Fibroblast of peridontal ligament (primary cell): ENCODE measurements around the gene MPDU1.

ENCODE experiments used
- DNase-seq: peaks from one replicate; pipeline ENCODE4 v3.0.0-alpha.2; 2010; ENCODE audit errors: extremely low read depth

Gene MPDU1

DNA sequence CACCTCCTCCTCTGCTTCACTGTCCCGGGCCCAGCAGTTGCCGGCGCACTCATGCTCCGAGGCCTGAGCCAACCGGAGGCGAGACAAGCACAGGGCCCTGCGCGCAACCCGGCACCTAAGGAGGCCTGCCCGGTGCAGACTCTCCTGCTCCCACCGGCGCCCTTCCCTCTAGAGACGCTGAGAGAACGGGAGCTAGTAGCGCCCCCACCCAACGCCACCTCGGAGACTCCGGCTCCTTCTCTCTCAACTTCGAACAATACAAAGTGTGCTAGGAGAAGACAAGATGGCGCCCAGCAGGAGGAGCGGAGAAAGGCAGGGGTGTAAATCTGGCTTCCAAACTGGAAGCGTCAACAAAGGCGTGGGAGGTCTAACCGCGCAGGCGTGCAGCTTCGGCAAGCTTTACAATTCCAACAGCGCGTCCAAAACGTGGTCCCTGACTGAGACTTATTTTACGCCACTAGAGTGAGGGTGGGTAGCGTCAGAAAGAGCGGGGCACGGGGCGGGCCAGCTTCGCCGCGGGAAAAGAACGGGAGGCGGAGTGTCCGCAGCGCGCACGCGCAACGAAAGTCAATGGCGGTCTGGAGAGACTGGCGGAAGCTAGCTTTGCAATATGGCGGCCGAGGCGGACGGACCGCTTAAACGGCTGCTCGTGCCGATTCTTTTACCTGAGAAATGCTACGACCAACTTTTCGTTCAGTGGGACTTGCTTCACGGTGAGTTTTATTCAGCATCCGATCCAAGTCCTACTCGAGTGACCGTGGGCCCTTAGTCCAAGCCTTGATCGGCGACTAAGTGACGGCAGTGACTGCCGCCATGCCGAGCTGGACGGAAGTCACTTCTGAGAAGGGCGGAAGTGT, at the start of gene MPDU1:
Gene MPDU1 (plus strand): TSS at position 600 of the 857 bp plus-strand sequence. CDS start 11 bp downstream, at position 611.
- peak; percentile 98 for DNase-seq

DNA sequence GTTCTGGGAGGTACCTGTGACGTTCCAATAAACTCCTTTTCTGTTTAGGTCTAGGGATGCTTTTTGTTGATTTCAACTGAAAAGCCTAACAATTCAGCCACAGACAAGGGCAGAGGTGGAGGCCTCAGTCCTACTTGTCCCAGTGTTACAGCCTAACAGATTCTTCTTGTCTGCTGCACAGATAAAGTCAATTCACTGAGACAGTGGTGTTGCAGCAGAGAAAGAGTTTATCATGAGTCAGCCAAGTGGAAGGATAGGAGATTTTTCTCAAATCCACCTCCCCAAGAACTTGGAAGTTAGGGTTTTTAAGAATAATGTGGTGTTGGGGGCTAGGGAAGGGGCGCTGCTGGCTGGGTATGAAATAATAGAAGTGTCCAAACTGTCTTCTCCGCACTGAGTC, 45.6 kb upstream of the MPDU1 start:
- DNase-seq, result no peak

DNA sequence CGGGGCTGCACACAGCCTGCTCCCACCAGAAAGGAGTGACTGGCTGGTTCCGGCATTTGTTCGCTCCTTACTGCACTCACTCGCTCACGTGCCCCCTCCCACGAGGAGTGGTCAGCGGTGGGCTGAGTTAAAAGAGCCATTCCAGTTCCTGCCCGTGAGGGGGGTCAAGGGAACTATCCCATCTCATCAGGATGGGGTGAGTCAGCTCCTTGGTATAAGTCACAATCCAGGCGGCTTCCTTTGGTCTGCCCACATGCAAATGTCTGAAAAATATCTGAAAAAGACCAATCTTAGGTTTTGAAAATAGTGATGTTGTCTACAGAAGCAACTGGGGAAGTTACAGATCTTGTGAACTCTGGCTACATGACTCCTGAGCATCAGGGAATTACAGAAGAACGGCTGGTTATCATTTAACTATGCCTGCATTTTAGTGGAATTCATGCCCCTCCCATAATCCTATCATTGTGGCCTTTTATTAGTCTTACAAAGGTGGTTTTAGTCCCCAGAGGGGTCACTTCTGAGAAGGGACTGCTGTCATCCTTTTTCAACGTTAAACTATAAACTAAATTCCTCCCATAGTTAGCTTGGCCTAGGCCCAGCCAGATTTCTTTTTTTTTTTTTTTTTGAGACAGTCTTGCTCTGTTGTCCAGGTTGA, 44.6 kb upstream of the MPDU1 start:
- DNase-seq, result no peak

DNA sequence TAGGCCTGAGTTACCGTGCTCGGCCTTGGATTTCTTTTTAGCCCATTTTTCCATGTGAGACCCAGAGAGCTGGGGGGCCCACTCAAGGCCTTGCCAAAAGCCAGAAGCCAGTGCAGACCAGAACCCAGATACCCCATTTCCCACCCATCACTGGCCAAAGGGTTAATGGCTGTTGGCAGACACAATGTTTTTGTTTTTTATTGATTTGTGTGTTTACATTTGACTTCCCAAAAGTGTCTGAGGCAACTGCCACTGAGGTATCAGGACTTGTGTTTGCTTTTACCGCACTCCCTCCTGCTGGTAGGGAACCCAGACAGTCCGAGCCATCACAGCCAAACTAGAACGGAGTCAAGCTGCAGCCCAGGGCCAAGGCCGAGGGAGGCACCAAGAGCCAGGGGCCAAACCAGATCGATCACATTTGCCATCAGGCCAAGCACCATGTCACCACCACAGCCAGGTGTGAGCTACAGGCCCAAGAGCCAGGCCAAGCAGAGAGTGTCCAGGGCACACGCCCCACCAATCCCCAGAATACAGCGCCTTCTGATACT, 42.5 kb upstream of the MPDU1 start:
- DNase-seq, result no peak

DNA sequence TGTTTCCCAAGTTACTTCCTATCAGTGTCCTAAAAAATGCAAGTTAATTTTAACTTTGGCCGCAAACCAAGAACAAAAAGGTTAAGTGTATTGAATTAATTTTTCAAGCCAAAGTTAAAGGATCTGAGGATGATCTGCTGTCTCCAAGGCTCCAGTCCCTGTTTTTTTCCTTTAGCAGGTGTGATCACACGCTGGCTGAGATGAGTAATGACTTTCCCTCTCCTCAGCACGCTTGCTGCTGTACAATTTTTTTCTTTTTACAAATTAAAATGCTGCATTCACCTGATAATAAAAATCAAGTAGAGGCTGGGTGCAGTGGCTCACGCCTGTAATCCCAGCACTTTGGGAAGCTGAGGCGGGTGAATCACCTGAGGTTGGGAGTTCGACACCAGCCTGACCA, 38.7 kb upstream of the MPDU1 start:
- no peak for DNase-seq

DNA sequence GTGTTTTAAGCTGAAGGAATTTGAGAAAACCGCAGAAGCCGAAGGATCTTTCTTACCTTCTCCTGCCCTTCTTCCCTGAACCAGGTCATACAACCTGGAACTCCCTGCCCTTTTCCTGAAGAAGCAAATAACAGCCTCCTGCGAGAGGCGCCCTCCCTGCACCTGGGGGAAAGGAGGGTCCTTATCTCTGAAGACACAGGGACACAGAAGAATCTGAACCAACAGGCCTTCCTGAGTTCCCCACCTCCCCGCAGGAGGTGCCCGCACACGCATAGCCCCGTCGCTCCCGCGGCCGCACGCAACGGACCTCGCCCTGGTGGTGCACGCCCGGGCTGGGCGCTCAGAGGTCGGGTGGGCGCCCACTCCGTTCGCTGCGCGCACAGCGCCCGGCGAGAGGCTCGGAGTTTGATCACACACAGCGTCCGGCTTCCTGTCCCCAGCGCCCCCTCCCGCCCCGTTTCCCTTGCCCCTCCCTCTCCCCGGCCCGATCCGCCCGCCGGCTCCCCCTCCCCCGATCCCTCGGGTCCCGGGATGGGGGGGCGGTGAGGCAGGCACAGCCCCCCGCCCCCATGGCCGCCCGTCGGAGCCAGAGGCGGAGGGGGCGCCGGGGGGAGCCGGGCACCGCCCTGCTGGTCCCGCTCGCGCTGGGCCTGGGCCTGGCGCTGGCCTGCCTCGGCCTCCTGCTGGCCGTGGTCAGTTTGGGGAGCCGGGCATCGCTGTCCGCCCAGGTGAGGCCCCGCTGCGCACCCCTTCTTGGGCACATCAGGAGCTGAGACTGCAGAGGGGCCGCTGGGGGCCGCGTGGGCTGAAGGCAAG, 34.9 kb upstream of the MPDU1 start, which contains the start of gene TNFSF12:
Gene TNFSF12 (plus strand): TSS at position 474 of the 816 bp plus-strand sequence. CDS start 96 bp downstream, at position 570.
- DNase-seq, result peak; percentile 17

DNA sequence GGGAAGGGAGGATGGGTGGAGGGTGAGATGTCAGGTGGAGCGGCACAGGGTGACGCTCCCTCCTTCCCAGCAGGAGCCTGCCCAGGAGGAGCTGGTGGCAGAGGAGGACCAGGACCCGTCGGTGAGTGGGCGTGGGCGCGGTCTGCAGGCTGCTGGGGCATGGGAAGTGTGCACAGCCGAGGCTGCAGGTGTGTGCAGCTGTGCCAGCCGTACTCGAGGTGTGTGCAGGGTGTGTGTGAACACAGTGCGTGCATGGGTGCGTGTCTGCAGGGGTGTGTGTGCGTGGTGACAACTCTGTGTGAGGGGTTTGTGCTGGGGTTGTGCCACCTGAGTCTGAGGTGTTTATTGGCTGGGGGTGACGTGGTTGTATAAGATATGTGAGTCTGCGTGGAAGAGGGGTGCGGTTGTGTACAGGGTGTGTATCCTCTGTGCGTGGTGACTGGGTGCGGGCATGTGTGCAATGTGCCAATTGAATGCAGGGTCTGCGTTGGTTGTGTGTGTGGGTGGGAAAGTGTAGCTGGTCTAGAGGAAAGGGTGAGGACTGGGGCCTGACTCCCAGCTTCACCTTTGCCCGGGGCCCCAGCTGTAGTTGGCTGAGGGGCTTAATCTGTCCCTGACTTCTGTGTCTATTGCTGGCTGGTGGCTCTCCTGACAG, 34.1 kb upstream of the MPDU1 start:
- no peak for DNase-seq

DNA sequence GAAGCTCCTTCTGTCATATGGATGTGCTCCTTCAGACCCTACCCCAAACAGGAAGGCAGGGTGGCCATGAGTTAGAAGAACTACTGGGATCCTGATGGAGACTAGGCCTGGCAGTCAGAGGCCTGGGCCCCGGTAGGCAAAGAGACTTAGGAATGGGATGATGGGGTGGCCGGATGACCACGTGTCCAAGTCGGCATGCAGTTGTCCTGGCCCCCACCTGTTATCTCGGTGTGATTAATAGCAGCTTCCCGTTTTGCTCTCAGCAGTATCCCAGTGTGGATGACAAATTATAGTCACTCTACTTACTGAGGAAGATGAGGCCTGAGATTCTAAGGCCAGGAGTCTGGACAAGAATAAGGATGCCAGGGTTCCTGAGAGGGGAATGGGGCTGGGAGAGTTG, 33.3 kb upstream of the MPDU1 start:
- no peak for DNase-seq

DNA sequence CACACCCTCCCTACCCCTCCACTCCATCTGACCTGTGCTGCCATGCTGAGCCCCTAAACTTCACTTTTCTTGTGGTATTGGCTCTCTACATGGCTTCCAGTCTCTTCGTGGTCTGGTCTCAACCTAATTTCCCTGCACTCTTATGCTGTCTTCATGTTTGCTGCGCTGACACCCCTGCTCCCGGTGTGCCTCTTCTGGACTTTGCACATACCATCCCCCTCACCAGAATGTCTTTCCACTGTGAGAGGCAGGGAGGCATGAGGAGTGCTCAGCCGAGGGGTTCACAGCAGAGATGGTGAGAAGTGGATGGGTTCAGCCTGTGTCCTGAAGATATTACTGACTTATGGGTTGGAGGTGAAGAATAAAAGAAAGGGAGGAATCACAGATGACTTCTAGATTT, 32.3 kb upstream of the MPDU1 start:
- DNase-seq, result no peak

DNA sequence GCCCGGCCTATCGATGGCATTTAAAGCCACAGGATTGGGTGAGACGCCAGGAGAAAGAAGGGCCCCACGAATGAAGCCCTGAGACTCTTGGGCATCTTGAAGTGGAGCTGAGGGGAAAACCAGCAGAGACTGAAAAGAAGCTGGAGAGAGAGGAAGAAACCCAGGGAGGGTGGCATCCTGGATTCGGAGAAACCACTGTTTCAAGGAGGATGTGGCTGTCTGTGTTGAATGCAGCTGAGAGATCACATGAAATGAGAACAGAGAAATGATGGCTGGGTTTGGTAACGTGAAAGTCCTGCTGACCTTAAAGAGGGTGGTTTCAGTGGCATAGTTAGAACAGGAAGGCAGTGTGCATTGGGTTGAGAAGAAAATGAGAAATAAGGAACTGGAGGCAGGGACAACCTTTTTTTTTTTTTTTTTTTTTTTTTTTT, 31.0 kb upstream of the MPDU1 start:
- no peak for DNase-seq

DNA sequence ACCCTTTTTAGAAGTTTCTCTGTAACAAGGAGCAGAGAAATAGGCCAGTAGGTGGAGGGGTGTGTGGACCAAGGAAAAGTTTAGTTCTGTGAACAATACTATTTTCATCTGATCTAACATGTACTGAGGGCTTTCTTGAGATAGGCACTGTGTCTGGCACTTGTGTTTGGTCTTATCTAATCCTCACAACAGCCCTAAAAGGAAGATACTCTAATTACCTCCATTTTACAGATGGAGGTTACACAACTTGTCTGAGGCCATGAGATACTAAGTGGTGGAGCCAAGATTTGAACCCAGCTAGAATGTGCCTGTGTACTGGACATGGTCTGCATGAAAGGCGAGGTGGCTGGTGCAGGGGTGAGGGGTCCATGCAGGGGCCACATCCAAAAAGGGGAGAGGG, 30.3 kb upstream of the MPDU1 start:
- no peak for DNase-seq

DNA sequence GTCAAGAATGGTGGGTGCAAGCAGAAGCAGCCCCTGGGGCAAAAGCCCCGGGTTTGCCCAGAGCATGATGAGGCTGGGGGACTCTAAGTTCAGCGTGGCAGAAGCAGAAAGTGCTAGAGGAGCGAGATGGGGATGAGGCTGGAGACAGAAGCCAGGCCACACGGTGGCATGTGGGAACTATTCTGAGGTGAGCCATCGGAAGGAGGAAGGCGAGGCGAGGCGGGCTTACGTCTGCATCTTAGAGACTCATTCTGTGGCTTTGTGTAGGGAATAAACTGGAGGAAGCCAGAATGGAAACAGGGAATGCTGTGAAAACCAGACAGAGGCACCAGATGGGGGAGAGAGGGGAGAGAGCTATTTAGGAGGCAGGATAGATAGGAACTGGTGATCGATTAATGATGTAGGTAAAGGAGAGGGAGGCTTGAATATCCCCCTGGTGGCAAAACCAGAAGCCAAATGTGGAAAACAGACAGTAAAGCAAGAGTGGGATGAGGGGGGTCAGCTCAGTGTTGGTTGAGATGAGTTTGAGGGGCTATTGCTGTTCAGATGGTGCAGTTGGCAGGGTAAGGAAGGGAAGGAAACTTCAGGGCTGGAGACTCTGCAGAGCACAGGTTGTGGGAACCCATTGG, 28.2 kb upstream of the MPDU1 start:
- DNase-seq, result no peak

DNA sequence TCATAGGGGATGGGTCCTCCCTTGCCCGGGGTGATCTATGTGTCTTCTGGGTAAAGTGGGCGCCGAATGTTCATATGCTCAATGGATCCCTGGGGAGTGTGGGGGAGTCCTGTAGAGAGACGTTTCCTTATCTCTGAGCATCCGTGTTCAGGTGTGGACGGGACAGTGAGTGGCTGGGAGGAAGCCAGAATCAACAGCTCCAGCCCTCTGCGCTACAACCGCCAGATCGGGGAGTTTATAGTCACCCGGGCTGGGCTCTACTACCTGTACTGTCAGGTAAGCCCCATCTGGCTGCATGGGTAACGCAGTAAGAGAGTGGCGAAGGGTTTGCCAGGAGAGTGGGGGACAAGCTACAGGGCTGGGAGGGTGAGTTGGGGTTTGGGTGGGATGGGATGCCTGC, 27.0 kb upstream of the MPDU1 start:
- DNase-seq, result no peak

DNA sequence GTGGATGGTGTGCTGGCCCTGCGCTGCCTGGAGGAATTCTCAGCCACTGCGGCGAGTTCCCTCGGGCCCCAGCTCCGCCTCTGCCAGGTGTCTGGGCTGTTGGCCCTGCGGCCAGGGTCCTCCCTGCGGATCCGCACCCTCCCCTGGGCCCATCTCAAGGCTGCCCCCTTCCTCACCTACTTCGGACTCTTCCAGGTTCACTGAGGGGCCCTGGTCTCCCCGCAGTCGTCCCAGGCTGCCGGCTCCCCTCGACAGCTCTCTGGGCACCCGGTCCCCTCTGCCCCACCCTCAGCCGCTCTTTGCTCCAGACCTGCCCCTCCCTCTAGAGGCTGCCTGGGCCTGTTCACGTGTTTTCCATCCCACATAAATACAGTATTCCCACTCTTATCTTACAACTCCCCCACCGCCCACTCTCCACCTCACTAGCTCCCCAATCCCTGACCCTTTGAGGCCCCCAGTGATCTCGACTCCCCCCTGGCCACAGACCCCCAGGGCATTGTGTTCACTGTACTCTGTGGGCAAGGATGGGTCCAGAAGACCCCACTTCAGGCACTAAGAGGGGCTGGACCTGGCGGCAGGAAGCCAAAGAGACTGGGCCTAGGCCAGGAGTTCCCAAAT, 26.4 kb upstream of the MPDU1 start:
- DNase-seq, result no peak

DNA sequence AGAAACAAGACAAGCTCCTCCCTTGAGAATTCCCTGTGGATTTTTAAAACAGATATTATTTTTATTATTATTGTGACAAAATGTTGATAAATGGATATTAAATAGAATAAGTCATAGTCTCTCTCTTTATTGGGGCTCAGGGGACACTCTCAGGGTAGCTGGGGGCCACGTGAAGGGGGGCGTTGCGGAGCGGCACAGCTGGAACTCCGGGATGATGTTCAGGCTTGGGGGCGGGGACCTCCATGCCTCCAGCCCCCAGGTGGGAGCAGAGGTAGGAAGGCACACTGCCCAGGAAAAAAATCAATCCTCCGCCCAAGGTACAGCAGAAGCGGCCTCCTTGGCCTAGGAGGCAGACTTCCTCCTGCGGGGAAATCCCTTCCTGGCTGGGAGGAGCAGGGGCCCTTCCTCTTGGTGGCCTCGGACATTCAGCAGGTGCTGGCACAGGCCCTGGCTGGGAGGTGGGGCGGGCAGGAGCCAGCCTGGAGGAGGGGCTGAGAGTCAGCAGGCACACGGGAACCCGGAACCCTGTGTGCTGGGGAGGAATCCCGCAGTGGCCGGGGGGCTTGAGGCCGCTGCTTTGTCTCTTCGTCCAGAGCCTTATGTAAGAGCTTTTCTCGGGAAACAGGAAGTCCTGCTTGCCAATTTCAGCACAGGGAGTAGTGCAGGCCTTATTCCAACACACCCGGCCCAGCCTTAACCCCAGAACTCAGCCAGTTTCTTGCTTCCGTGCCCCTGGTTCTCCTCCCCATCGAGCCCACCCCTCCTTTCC, 25.7 kb upstream of the MPDU1 start:
- DNase-seq, result peak; percentile 70

DNA sequence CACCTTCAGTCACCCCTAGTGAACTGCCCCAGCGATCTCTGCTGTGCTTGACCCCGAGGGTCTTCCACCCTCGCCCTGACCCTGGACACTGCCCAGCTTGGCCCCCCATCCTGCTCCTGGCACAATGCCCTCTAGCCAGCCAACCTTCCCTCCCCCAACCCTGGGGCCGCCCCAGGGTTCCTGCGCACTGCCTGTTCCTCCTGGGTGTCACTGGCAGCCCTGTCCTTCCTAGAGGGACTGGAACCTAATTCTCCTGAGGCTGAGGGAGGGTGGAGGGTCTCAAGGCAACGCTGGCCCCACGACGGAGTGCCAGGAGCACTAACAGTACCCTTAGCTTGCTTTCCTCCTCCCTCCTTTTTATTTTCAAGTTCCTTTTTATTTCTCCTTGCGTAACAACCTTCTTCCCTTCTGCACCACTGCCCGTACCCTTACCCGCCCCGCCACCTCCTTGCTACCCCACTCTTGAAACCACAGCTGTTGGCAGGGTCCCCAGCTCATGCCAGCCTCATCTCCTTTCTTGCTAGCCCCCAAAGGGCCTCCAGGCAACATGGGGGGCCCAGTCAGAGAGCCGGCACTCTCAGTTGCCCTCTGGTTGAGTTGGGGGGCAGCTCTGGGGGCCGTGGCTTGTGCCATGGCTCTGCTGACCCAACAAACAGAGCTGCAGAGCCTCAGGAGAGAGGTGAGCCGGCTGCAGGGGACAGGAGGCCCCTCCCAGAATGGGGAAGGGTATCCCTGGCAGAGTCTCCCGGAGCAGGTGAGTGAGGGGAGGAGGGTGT, 24.9 kb upstream of the MPDU1 start, which contains the start of gene TNFSF13:
Gene TNFSF13 (plus strand): TSS at position 207 of the 776 bp plus-strand sequence. CDS start 290 bp downstream, at position 497.
- no peak for DNase-seq

DNA sequence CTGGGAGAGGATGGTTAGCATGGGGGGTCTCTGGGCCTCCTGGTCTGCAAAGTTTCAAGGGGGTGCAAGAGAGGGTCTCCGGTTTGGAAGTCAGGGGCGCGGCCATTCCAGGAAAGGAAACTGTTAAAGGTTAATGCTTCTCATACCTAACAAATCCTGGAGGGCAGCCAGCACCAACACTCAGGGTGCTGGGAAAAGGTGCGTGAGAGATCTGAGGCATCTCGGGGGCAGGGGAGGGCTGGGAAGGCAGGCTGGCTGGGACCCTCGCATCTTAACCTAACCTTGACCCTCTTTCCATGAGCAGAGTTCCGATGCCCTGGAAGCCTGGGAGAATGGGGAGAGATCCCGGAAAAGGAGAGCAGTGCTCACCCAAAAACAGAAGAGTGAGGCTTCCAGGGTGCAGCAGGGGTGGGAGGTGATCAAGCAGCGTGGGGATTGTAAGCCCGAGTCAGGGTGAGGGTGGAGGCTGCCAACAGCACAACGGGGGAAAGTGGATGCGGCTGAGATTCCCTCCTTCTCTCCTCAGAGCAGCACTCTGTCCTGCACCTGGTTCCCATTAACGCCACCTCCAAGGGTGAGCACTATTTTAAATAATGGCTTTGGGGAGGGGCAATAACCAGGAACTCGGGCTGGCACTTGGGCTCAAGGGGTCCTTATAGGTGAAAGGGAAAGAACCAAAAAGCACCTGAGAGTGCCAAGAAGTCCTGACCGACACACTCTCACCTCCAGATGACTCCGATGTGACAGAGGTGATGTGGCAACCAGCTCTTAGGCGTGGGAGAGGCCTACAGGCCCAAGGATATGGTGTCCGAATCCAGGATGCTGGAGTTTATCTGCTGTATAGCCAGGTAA, 24.1 kb upstream of the MPDU1 start:
- DNase-seq, result no peak
